ENCODE results near the gene LEP. TPM values are rescaled to one million over a fixed set of nuclear protein-coding genes. Genes with fewer than 3 reads are reported as not detected.
A peak's percentile ranks its signal among the peaks of the same experiment; 100 is the strongest.

The LEP gene
- total RNA-seq, 1 experiment from 2014 or later, result not detected

DNA sequence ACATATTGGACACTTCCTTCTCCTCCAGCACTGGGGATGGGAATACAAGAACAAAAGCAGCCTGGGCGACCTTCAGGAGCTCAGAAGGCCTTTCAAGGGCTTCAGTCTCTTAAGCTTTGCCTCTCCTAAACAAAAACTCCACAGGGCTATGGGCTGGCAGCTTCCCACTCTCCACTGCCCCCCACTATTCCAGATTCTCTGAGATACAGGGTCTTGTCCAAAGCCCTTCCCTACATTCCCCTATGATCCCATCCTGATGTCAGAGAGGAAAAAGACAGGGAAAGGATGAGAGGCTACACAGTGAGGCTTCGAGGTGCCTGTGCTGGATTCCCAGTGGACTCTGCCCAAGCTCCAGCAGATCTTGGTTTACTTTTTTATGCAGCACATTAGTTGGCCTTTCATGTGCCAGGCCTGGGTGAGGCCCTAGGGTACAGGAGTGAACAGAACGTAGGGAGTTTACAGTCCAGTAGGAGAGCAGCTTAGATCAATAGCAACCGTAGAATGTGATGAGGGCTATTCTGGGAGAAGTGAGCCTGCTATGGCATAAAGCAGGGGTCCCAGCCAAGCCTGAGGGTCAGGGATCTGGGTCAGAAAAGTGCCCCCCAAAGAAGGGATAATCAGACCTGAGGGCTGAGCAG, 33.3 kb downstream of the LEP start:
- CTCF ChIA-PET, result no interaction called here

GRCh38 chr7:128274884-128275603, 34.0 kb downstream of the LEP start:
- Histone ChIP-seq H3K27me3 (replicated peaks; ENCODE audit: control insufficient read depth, insufficient read depth, low read length) (no peaks in the 10 kb centered on the region), H3K4me1 (no peaks in the 10 kb centered on the region), H3K9me3 (no peaks in the 10 kb centered on the region; the same call in 1 of the 2 replicates), H3K4me3 (ENCODE audit: low read depth, low read length) (no peak overlapping the region), H3K36me3 (ENCODE audit: control insufficient read depth, insufficient read depth, low read length) (no peaks in the 10 kb centered on the region)
- H3K4me3 Mint-ChIP-seq (ENCODE audit: unreplicated experiment), result no peak overlapping the region
- H3K36me3 Mint-ChIP-seq (ENCODE audit: insufficient read depth, unreplicated experiment), result no peaks in the 10 kb centered on the region
- H3K9me3 Mint-ChIP-seq (ENCODE audit: unreplicated experiment), result peaks cover 20% of the 10 kb centered on the region
- ChIA-PET CTCF (no interaction called here), POLR2A (no interaction called here)
- no peak for DNase-seq
- intact Hi-C loops (cut with micrococcal nuclease; ENCODE audit: unreplicated experiment), result no loop called here
- no peak for TF ChIP-seq CTCF (IDR thresholded peaks at IDR 0.05; ENCODE audit: insufficient read depth in 1 of 2, low read depth in 1 of 2, low read length in 1 of 2, severe bottlenecking in 1 of 2, unreplicated experiment in 1 of 2)
- no TSS peak for BruUV-seq (replicated peaks)
- no peaks in the 10 kb centered on the region for H3K4me1 Mint-ChIP-seq (ENCODE audit: low read depth, unreplicated experiment)
- peak overlapping the region; percentile 23 for H3K27ac Mint-ChIP-seq (ENCODE audit: unreplicated experiment)
- H3K27me3 Mint-ChIP-seq (ENCODE audit: insufficient read depth, unreplicated experiment), result no peaks in the 10 kb centered on the region

More for the DNA sequence above, 33.3 kb downstream of the LEP start:
- Mint-ChIP-seq H3K27ac (ENCODE audit: unreplicated experiment) (no peak overlapping the region), H3K9me3 (ENCODE audit: unreplicated experiment) (peaks cover 13% of the 10 kb centered on the region), H3K36me3 (ENCODE audit: insufficient read depth, unreplicated experiment) (no peaks in the 10 kb centered on the region), H3K4me1 (ENCODE audit: low read depth, unreplicated experiment) (no peaks in the 10 kb centered on the region), H3K4me3 (ENCODE audit: unreplicated experiment) (no peak overlapping the region), H3K27me3 (ENCODE audit: insufficient read depth, unreplicated experiment) (no peaks in the 10 kb centered on the region)
- Histone ChIP-seq H3K36me3 (ENCODE audit: control insufficient read depth, insufficient read depth, low read length) (no peaks in the 10 kb centered on the region), H3K9me3 (no peaks in the 10 kb centered on the region; the same call in 1 of the 2 replicates), H3K4me1 (no peaks in the 10 kb centered on the region), H3K27me3 (replicated peaks; ENCODE audit: control insufficient read depth, insufficient read depth, low read length) (no peaks in the 10 kb centered on the region), H3K4me3 (ENCODE audit: low read depth, low read length) (no peak overlapping the region)
- POLR2A ChIA-PET, result no interaction called here
- TF ChIP-seq CTCF (IDR thresholded peaks at IDR 0.05; ENCODE audit: insufficient read depth in 1 of 2, low read depth in 1 of 2, low read length in 1 of 2, severe bottlenecking in 1 of 2, unreplicated experiment in 1 of 2), result no peak
- intact Hi-C loops (cut with micrococcal nuclease; ENCODE audit: unreplicated experiment), result no loop called here
- no TSS peak for BruUV-seq (replicated peaks)
- no peak for DNase-seq

DNA sequence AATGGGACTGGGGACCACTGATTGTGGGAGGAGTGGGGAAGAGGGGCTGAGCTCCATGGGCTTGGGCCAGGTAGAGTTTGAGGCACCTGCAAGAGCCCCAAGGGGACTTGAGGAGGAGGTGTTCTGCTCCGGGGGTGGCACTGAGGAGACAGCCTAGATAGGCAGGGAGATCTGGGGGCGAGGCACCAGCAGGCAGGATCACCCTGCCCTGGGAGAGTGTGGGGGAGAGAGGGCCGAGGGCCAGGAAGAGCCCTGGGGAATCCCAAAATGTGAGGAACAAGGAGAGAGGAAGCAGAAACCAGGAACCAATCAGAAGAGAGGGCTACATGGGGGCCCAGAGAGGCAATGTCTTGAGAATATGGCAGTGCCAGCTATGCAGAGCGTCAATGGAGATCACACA, 34.6 kb downstream of the LEP start:
- Mint-ChIP-seq H3K9me3 (ENCODE audit: unreplicated experiment) (peaks cover 23% of the 10 kb centered on the region), H3K4me3 (ENCODE audit: unreplicated experiment) (no peak overlapping the region), H3K27ac (ENCODE audit: unreplicated experiment) (peak overlapping the region; percentile 23), H3K36me3 (ENCODE audit: insufficient read depth, unreplicated experiment) (no peaks in the 10 kb centered on the region), H3K4me1 (ENCODE audit: low read depth, unreplicated experiment) (no peaks in the 10 kb centered on the region), H3K27me3 (ENCODE audit: insufficient read depth, unreplicated experiment) (no peaks in the 10 kb centered on the region)
- ChIA-PET POLR2A (no interaction called here), CTCF (no interaction called here)
- Histone ChIP-seq H3K9me3 (no peaks in the 10 kb centered on the region; the same call in 1 of the 2 replicates), H3K27me3 (replicated peaks; ENCODE audit: control insufficient read depth, insufficient read depth, low read length) (no peaks in the 10 kb centered on the region), H3K4me1 (no peaks in the 10 kb centered on the region), H3K36me3 (ENCODE audit: control insufficient read depth, insufficient read depth, low read length) (no peaks in the 10 kb centered on the region), H3K4me3 (ENCODE audit: low read depth, low read length) (no peak overlapping the region)
- no peak for TF ChIP-seq CTCF (IDR thresholded peaks at IDR 0.05; ENCODE audit: insufficient read depth in 1 of 2, low read depth in 1 of 2, low read length in 1 of 2, severe bottlenecking in 1 of 2, unreplicated experiment in 1 of 2)
- intact Hi-C loops (cut with micrococcal nuclease; ENCODE audit: unreplicated experiment), result no loop called here
- no peak for DNase-seq
- BruUV-seq (replicated peaks), result no TSS peak
